NCI-H1092 (cell line): ENCODE data around the gene CPOX.
"Not testable (repeated sequence)": the region's sequence is repeated elsewhere in the genome, so short reads cannot be mapped to it uniquely, and the experiment has no call there.

Experiments
- DNase-seq: peaks from one replicate; lab custom pipeline; 2025; lab: John Stamatoyannopoulos, UW

CPOX gene

DNA sequence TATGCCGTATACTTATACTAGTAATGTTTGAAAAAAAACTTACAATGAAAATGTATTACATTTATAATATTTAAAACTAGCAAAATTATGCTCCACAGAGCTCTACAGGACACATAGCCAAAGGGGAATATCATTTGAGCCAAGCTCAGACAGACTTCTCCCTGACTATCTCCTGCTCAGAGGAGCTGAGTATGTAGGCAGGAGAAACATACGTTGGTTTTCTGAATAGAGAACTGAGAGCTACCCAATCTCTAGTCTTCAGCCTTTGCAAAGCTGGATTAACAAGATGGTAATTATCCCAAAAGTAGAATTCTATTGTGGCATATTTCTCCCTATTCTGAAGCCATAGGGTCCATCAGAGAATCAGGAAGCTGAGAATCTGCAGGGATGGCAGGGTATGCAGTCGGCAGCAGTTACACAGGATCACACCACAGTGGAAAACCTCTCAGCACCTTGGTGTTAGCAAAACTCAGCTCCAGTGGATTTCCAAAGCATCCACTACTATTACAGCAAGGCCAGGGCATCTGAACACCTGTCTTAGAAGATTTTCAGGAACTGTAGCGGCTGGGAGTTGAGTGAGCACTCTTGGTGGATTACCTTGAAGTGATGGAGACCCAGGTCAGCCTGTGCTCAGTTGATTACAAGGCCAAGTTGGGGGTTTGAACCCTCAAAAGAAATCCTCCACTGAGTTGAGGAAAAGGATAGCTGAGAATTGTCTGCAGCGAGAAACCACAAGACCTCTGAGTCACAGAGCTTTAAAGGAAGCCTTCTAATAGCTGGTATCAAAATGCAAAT, 31.5 kb downstream of the CPOX start:
- DNase-seq, result no peak

DNA sequence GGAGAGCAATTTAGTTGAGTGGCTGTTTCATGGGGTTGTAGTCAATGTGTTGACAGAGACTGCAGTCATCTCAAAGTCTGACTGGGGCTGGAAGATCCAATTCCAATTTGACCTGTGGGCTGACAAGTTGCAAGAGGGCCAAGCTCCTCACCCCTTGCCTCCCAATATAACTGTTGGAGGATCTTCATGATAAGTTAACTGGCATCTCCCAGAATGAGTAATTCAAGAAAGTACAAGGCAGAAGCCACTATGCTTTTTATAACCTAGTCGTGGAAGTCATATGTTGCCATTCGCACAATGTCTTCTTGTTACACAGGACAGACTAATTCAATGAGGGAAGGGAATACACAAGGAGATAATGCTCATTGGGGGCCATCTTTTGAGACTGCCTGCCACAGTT, 32.5 kb downstream of the CPOX start:
- DNase-seq, result no peak

DNA sequence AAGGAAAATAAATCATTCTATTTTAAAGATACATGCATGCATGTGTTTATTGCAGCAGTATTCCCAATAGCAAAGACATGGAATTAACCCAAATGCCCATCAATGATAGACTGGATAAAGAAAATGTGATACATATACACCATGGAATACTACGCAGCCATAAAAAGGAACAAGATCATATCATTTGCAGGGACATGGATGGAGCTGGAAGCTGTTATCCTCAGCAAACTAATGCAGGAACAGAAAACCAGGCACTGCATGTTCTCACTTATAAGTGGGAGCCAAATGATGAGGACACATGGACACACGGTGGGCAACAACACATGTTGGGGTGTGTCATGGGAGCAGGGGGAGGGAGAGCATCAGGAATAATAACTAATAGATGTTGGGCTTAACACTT, 33.6 kb downstream of the CPOX start:
- not testable (repeated sequence) for DNase-seq

DNA sequence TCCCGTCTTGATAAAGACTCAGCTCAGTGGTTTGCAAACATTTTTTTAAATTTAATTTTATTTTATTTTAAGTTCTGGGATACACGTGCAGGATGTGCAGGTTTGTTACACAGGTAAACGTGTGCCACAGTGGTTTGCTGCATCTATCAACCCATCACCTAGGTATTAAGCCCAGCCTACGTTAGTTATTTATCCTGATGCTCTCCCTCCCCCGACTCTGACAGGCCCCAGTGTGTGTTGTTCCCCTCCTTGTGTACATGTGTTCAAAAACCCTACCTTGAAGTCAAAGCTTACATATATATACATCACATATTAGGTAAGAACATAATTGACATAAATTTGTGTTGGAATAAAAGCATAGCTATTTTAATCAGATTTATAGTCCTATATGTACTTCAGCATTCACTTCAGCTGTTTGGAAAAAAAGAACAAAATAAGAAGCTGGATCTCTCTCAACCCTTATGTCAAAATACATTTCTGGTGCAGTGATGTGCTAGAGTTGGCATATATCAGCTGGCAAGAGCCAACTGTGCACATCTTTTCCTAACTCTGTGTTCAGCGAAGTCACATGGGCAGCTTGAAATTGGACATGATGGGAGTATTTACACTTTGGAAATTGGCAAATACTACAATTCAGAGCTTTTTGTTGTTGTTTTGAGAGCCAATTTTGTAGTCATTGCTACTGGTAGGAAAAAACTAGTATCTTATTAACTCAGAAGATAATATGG, 35.1 kb downstream of the CPOX start:
- DNase-seq, result no peak

DNA sequence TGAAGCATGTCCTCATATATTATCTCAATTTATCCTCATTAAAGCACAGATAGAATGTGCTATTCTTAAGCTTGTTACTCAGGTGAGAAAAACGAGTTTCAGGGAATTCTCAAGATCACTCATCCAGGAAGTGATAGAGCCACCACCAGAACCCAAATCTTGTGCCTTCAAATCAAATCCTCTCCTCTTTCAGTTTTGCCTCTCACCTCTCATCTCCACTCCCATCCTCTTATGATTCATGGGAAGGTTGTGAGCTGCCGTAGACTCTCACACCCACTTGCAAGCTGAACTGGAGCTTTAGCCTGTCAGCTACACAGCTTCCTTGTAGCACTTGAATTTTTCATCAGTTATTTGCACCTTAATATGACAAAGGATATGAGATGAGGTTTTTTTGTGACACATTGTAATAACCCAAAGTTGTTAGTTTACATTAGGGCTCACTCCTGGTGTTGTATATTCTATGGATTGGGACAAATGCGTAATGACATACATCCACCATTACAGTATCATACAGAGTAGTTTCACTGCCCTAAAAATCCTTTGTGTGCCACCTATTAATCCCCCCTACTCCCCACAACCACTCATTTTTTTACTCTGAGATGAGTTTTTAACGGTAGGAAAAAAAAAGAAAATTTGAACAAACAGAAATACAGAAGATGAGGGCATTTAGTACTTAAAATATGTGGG, 35.9 kb downstream of the CPOX start:
- no peak for DNase-seq

DNA sequence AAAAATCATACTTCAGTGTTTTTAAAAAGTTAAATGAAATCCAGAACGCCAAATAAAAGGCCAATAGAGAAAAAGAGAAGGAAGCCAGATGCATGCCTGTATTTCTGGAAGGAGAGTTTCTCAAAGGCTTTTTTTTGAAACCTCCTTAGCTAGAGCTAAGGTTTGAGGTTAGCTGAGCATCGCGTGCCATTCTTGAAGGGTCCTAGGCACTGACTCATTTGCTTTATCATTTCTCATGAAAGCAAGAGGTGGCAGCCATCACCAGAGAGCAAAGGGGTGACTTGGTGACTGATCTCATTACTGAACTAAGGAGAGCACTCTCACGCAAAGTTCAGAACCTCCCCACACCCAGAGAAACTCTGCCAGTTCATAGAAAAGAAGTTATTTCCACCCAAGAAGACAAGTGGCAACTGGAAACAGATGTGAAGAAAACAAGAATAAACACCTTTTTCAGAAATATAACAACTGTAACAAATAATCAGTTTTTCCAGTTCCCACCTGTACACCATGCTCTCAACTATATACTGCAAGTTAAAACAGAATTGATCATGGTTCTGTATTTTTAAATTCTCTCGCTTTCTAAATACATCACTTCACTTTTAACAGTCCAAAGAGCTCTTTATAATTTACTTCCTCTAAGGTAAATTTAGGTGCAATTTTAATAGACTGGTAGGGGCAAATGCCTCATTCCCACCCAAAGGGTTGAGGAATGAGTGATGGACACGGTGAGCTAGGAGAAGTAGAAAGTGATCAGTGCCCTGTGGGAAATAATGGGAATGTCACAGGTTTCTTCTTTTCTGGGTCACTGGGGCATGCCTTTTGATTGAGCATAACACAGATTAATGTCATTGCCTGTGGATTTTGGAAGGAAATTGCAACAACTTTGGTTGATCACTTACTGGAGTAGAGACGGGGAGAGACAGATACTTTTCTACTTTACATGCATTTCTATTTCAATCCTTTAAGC, 37.0 kb downstream of the CPOX start:
- DNase-seq, result no peak

DNA sequence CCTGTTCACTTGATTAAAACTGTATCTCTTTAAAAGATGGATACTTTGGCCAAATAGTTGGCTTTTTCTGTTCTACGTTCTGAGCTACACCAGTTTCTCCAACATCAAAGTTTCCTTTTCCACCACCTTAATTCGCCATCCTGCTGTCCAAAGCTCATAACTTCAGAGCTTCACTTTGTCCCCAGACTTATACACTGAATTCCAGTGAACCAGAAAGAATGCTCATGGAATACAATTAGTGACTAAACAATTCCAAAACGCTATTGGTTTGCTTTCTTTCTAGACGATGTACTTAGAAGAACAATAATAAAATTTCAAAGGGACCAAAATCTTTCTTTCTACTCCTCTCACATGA, 38.4 kb downstream of the CPOX start:
- DNase-seq, result no peak

DNA sequence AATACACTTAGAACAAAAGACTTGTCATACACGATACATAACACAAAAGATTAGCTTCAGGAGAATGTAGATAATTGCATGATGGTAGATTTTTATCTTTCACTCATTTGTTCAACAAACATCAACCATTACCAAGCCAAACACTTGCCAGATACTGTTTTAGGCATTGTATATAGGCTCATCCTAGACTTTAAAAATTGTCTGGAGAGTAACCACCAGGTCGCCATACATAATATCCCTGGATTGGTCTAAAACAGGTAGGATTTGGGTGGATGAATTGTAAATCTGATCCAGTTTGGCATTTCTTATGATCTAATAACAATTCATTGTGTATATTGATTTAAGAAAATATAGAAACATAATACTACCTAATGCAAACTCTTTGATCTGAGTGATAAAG, 38.8 kb downstream of the CPOX start:
- DNase-seq, result no peak

DNA sequence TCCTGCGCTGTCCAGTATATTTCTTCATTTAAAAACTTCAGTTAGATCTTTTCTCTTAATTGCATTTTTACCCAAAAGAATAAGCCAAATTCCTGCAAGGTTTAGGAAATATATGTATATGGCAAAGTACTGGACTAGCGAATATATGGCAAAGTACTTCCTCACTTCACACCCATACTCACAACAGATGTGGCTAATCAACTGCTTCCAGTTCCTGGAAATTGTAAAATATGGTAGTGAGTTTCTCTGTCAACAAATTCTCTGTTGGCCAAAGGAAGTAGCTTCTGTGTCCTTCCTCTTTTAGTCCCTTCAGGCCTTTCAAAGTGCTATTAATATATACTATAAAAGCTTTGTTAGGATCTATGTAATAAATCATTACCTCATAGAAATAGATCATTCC, 39.7 kb downstream of the CPOX start:
- DNase-seq, result no peak

DNA sequence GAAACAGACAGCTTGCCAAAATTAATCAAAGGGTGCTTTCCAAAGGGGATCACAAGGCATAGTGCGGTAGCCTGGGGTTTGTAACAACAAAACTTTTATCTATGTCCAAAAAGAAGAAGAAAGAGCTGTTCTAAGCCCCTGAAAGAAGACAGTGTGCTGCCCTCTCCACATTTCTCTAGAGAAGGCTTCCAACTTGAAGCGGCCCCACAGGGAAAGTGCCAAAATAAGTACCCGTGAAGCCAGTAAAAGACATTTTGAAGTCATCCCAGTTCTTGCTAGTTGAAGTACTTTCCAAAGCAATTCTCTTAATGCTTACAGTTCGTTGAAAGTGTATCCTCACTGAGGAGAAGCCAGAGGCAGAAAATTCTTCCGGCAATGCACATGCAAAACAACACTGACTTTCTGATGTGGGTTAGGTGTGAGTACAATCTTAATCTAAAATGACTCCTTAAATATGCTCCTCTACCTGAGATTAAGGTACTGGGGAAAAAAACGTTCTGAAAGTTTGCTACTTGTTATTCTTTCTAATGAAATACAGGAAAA, 40.3 kb downstream of the CPOX start:
- no peak for DNase-seq

DNA sequence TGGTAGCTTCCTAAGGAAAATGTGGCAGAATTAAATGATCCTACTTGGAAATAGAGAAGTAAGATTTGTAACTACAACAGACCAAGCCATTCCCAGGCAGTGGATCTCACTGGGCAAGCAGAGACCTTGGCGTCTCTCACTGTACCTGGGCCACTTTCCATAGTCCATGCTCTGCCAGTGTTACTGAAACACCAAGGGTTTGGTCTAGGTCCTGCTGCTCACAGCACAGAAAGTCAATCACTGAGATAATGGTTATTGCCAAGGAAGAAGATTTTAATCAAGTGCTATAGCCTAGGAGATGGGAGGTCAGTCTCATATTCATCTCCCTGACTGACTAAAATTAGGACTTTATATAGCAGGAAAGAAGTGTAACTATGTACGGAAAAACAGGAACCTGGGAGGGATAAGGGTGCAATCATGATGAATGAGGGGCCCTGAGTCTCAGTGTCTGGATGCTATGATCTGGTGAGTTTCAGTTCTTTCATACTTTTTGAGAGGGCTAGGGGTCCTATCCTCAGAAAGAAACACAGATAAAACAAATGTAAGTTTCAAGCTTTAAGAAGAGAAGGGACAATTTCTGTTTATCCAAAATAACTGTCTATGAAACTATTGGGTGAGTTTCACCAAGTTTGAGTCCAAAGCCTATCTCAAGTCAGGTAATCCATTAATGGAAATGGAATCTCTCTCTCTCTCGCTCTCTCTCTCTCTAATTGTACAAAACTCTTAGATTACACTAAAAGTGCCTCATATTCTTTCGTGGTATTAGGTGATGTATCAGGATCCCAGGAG, 41.0 kb downstream of the CPOX start:
- no peak for DNase-seq

DNA sequence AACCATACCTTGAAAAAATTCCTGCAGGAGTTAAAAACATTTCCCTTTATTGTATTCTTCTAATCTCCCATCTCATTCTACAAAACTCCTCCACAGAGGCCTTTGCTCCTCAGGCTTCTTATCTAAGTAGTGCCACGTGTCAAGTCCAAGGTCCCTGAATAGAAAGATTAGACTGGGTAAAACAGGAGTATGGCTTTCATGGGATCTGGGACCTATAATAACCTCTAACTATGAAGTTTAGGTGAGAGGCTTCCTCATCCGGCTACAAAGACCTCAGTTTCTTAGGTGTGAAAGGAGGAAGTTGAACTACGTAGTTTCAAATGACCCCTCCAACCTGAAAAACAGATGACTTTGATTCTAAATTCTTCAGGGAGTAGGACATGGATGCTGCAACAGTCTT, 41.7 kb downstream of the CPOX start:
- no peak for DNase-seq

DNA sequence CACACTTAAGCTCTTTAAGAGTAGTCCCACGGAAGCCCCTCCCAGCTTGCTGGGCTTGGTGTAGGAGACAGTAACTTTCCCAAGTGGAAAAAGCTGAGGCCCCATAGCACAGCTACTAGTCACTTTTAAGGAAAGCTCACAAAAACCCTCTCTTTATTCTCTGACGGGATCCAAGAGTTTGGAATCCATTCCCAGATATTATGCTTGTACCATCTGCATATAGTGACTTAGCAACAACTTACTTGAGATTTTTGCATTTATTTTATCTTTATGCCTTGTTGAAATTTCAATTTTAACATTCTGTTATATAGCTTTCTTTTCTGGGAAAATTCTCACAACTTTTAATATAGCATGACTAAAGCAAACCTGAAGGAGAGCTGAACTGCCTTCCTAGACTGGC, 42.2 kb downstream of the CPOX start:
- no peak for DNase-seq

DNA sequence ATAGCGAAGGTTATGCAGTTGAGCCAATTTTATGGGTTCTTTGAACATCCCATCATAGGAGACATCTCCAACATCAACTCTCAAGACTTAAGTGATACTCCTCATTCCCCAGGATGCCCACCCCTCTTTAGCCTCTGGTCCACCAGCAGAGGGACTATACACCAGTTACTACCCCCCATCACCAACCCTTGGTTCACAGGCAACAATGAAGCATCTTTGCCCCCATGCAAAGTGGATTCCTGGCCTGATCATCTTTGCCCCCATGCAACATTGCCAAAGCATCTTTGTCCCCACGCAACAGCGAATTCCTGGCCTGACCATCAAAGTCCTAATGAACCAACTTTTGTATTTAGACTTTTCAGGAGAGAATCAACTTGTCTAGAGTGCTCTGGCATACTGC, 42.6 kb downstream of the CPOX start:
- no peak for DNase-seq

DNA sequence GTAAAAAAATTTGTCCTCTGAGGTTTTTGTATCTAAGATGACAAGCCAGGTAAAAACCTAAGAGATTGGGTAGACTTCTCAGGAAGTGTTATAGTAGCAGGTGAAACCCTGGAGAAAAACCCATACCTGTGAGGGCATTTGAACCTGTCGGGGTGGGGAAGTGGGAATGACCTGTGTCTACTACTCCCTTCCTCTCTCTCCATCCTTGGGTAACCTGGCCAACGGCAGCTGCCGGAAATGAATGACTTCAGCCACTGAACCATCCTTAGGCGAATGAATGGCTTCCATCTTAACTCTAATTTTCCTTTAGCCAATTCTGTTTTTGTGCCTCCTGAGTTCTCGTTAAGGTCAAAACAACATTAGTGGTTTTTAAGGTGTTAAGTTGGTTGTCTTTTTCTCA, 44.9 kb downstream of the CPOX start:
- DNase-seq, result no peak

DNA sequence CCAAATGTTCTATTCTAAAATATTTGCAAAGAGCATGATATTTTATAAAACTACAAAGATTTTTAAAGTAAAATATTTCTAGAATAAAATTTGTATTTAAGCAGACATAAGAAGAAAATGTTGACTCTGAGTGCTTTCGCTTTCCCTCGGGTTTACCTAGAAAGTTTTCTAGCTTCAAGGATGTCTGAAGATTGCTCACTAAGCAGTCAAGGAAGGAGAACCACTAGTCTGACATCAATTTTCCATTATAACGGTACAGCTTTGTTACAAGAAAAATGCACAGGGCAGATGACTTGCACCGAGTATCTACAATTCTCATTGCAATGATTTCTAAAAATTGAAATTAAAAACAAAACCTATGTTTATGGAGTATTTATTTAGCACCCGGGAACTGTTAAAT, 47.5 kb downstream of the CPOX start:
- no peak for DNase-seq

DNA sequence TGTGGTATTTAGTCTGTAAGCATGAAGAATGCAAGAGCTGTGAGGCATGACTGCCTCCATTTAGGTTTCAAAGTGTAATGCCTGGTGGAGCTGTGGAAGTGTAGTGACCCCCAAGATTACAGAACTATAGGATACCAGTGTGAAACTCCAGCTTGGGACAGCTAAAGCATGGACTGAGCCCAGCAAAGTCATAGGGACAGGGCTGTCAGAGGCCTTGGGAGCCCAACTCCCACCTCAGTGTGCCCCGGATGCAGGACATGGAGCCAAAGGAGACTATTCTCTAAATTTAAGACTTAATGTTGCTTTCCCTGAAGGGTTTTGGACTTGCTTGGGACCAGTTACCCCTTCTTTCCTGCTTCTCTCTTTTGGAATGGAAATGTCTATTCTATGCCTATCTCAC, 50.8 kb downstream of the CPOX start:
- DNase-seq, result no peak

DNA sequence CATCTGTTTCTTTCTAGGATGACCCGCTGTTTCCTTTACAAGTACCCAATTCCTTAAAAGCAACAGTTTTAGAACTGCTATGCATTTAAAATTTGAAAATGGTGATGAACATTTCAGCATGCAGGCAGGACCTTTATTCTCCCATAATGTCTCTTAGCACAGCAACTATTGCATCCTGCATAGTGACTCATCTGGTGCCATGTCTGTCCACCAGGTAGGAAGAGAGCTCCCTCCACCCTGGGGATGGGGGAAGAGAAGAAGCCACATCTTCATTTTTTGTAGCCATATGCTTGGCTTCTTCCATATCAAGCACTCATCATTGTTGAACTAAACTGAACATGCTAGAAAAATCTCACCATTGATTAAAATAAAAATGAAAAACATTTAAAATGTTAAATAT, 51.7 kb downstream of the CPOX start:
- no peak for DNase-seq

DNA sequence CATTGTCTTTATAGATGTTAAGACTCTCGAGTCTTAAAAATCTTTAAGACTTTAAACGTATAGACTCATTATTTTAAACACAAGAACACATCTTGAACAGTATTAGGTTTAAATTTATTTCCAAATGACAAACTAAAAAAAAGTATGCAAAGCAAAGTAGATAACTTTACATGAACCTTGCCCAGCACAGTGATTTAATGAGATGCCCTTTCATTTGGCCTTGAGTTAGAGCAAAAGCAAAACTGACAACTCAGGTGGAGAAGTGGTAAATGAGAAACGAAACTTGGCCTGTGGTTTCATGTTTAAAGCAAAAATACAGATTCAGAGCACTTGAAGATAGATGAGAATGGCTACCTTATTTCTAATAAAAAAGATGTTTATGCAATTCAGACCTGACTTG, 53.1 kb downstream of the CPOX start:
- DNase-seq, result no peak

DNA sequence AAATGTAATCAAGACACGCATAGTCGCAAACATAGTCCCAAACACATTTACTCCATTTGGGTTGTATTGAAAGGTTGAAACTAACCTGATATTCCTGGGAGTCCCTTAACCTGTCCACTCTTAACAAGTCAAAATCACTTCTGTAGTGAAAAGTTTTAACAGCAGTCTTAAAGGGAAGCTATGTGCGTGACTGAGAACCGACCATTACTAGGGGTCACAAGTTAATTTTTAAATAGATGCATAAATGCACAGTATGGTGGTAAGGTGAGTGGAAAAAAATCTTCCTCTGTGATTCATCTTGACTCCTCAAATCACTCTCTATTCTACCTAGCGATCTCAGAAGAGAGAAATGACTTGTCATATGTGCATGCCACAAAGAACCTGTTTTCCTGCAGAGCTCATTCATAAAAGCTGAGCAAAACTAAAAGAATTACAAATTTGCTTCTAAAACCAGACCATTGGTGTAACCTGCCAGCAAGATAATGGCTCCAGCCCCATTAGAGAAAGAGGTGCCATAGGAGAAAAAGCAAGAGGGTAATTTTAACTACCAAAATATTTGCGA, 56.9 kb downstream of the CPOX start:
- no peak for DNase-seq

DNA sequence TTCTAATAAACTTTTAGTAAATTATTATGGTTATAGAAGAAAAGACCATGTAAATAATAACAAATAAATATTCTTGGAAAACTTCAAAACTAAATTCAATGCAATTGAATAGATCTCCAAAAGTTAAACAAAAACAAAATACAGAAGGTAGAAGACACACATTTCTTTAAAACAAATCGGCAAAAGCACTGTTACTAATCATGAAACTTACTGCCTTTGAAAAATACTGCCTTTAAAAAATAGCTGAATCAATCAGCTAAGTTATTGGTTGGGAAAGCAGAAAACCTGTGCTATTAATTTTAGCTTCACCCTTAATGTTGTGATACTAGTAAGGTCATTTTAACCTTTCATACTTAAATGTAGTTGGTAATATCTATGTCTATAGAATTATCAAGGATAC, 58.7 kb downstream of the CPOX start:
- no peak for DNase-seq
